ENCODE results near the gene TMA7B.
A peak's percentile ranks its signal among the peaks of the same experiment; 100 is the strongest.

The TMA7B gene

GRCh38 chr22:39980596-39980995 is 20.4 kb downstream of the TMA7B start:
- DNase-seq (ENCODE audit: low read depth): no peak
- H3K4me3 ChIP-seq (ENCODE audit: low read length): no peak overlapping the region
- TF ChIP-seq CTCF (conservative IDR thresholded peaks at IDR 0.05; ENCODE audit: low read depth, low read length): no peak

- H3K4me3 ChIP-seq (ENCODE audit: low read length): no peak overlapping the region
- TF ChIP-seq CTCF (conservative IDR thresholded peaks at IDR 0.05; ENCODE audit: low read depth, low read length): no peak
- no peak for DNase-seq (ENCODE audit: low read depth)
Measured at GRCh38 chr22:39983346-39983745, 23.1 kb downstream of the TMA7B start.

DNA sequence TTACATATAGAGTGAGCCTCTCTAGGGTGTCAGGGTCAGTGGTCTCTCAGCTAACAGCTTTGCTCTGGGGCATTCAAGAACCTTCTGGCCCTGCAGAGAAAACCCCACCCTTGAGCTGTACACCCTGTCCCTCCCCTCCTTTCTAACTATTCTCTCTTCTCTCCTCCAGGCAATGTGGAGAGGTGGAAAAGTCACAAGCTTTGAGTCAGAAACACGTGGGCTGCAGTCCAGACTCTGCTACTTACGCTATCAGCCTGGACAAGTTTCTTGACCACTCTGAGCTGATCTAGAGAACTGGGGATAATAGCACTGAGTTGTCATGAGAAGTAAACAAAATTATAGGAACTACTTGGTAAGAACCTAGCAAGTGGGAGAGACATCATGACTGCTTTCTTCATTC is 23.8 kb downstream of the TMA7B start:
- TF ChIP-seq CTCF (conservative IDR thresholded peaks at IDR 0.05; ENCODE audit: low read depth, low read length): no peak
- peak; percentile 69 for DNase-seq (ENCODE audit: low read depth)
- no peak overlapping the region for H3K4me3 ChIP-seq (ENCODE audit: low read length)

DNA sequence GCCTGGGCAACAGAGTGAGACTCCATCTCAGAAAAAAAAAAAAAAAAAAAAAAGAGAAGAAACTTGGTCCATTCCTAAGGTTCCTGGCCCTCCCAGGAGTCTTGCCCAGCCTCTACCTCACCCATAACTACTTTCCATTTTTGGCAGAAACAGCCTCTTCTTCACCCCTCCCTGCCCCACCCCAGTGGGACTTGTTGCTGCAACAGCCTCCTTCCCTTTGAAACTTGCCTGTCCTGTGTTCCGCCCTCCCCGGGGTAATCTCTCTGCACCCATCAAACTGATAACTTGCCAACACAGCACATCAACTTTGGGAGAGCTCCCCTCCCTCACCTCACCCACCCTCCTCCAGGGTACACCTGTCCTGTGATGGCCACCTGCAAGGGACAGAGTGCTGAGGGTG is 24.5 kb downstream of the TMA7B start:
- no peak for TF ChIP-seq CTCF (conservative IDR thresholded peaks at IDR 0.05; ENCODE audit: low read depth, low read length)
- no peak for DNase-seq (ENCODE audit: low read depth)

GRCh38 chr22:39985383-39986035 is 25.3 kb downstream of the TMA7B start:
- no peak for DNase-seq (ENCODE audit: low read depth)
- H3K4me3 ChIP-seq (ENCODE audit: low read length): no peak overlapping the region
- no peak for TF ChIP-seq CTCF (conservative IDR thresholded peaks at IDR 0.05; ENCODE audit: low read depth, low read length)

More for the DNA sequence above, 24.5 kb downstream of the TMA7B start:
- H3K4me3 ChIP-seq (ENCODE audit: low read length): no peak overlapping the region

- DNase-seq (ENCODE audit: low read depth): no peak
- H3K4me3 ChIP-seq (ENCODE audit: low read length): no peak overlapping the region
- TF ChIP-seq CTCF (conservative IDR thresholded peaks at IDR 0.05; ENCODE audit: low read depth, low read length): no peak
Measured at GRCh38 chr22:39988386-39989114, 28.4 kb downstream of the TMA7B start.

DNA sequence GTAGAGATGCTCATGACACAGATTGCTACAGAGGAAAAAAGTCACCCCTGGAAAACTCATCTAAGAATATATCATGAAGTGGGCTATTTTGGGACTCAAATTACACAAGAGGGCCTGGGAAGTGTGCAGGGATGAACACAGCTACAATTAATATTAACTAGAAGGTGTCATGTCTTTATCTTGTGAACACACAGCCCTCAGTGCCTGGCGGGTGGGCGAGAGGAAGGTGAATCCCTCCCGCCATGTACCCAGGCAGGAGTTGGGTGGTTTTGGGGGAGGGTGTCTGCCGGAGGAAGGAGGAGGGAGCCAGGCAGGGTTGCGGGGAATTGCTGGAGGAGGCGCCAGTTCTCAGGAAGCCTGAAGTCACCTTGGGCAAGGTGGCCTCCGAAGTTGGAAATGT is 29.4 kb downstream of the TMA7B start:
- H3K4me3 ChIP-seq (ENCODE audit: low read length): no peak overlapping the region
- no peak for TF ChIP-seq CTCF (conservative IDR thresholded peaks at IDR 0.05; ENCODE audit: low read depth, low read length)
- no peak for DNase-seq (ENCODE audit: low read depth)

Data from retinal pigment epithelial cell (primary cell).